SK-N-MC (cell line): Measurements from ENCODE around the gene ARHGAP35.

Experiments
- DNase-seq: peaks from one replicate; pipeline ENCODE4 v3.0.0-alpha.2; 2011; ENCODE audit warnings: low read depth, low spot score
- H3K27ac ChIP-seq: fragments of 200-600 bp; sonication (generic); 2 replicates; pipeline ENCODE4 v1.5.1; 2016; ENCODE audit warnings: mixed run types
- H3K36me3 ChIP-seq: fragments of 200-600 bp; sonication (generic); 2 replicates; pipeline ENCODE4 v1.6.1; 2017; ENCODE audit warnings: antibody characterized with exemption, low read length, mixed read lengths; ENCODE audit not compliant: insufficient read depth
- H3K4me3 ChIP-seq: fragments of 200-600 bp; sonication (generic); 2 replicates; pipeline ENCODE4 v1.5.1; 2016
- H3K9ac ChIP-seq: fragments of 200-600 bp; sonication (generic); 2 replicates; pipeline ENCODE4 v1.8.0; 2017; ENCODE audit warnings: mixed run types, mixed read lengths; ENCODE audit not compliant: insufficient read length
- H3K9me3 ChIP-seq: fragments of 200-600 bp; sonication (generic); 2 replicates; pipeline ENCODE4 v1.6.1; 2017; ENCODE audit warnings: low read depth, mild to moderate bottlenecking, antibody characterized with exemption, low read length, moderate library complexity, mixed read lengths
- EZH2 ChIP-seq: fragments of 200-600 bp; sonication (generic); IDR thresholded peaks from one replicate; pipeline ENCODE4 v1.6.1; 2017; ENCODE audit warnings: antibody characterized with exemption
- FOXP2 ChIP-seq: optimal IDR thresholded peaks from 2 replicates; pipeline ENCODE3; 2011; ENCODE audit warnings: mild to moderate bottlenecking, moderate library complexity; ENCODE audit not compliant: insufficient read depth; ENCODE audit errors: extremely low read length, control extremely low read depth
- POLR2AphosphoS5 ChIP-seq: IDR thresholded peaks from 2 replicates; pipeline ENCODE4 v1.6.1; 2012; ENCODE audit warnings: mild to moderate bottlenecking, low read depth, low read length, borderline replicate concordance

The ARHGAP35 gene

DNA sequence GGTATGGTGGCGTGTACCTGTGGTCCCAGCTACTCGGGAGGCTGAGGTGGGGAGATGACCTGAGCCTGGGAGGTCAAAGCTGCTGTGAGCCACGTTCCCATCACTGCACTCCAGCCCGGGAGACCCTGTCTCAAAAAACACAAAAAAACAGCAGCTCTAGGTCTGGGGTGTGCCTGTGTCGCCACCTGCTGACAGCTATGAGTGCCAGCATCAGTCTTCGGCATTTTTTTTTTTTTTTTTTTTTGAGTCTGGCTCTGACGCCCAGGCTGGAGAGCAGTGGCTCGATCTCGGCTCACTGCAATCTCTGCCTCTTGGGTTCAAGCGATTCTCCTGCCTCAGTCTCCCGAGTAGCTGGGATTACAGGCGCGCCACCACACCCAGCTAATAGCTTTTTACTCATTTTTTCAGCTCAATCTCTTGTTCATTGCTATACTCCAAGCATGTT lies 20.3 kb upstream of the ARHGAP35 start:
- H3K27ac ChIP-seq: no peak overlapping the region
- H3K4me3 ChIP-seq: no peak overlapping the region
- H3K9ac ChIP-seq: no peak overlapping the region
- TF ChIP-seq FOXP2: no peak
- no peak for TF ChIP-seq EZH2
- TF ChIP-seq POLR2AphosphoS5: no peak
- DNase-seq: no peak
- H3K9me3 ChIP-seq: no peaks in the 10 kb centered on the region
- H3K36me3 ChIP-seq: peaks cover 25% of the 10 kb centered on the region

DNA sequence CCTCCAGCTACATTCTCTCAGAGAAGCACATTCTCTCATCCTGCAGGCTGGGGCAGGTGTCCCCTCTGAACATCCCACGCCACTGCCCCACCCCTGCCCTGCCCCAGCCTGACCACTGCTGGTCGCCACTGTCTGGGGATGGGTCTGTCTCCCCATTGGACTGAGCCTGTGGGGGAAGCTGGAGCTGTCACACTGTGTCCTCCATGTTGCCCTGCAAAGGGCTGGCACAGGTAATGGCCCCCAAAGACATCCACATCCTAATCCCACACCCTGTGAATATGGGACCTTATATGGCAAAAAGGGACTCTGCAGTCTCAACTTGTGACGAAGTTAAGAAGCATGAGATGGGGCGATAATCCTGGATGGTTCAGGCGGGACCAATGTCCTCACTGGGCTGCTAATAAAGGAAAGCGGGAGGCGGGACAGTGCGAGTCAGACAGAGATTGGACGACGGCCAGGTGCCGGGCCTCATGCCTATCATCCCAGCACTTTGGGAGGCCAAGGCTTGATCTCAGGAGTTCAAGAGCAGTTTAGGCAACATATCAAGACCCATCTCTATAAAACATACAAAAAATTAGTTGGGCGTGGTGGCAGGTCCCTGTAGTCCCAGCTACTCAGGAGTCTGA lies 19.2 kb upstream of the ARHGAP35 start:
- H3K4me3 ChIP-seq: no peak overlapping the region
- no peak for DNase-seq
- H3K9ac ChIP-seq: no peak overlapping the region
- no peak overlapping the region for H3K27ac ChIP-seq
- H3K9me3 ChIP-seq: no peaks in the 10 kb centered on the region
- TF ChIP-seq FOXP2 (no peak), EZH2 (no peak), POLR2AphosphoS5 (no peak)
- peaks cover 25% of the 10 kb centered on the region for H3K36me3 ChIP-seq

DNA sequence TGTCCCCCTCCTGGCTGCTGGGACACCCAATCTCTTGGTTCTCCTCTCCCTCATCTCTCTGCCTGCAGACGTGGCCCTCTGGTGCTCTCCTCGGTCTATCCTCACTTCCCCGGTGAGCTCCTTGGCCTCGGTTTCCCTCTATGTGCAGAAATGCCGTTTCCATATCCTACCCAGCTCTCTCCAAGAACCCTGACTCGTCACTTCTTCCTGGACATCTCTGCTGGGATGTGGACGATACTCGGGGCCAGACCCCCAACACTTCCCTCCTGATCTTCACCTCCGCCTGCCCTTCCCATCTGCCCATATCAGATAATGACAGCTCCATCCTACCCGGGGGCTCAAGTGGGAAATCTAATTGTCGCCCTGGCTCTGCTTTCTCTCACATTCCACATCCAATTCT lies 18.0 kb upstream of the ARHGAP35 start:
- Histone ChIP-seq H3K4me3 (no peak overlapping the region), H3K36me3 (peaks cover 28% of the 10 kb centered on the region), H3K27ac (no peak overlapping the region), H3K9me3 (no peaks in the 10 kb centered on the region), H3K9ac (no peak overlapping the region)
- no peak for TF ChIP-seq POLR2AphosphoS5
- no peak for TF ChIP-seq EZH2
- no peak for TF ChIP-seq FOXP2
- no peak for DNase-seq

- no peak for TF ChIP-seq EZH2
- no peak for TF ChIP-seq POLR2AphosphoS5
- no peak for TF ChIP-seq FOXP2
- Histone ChIP-seq H3K4me3 (no peak overlapping the region), H3K9ac (no peak overlapping the region), H3K36me3 (peaks cover 23% of the 10 kb centered on the region), H3K27ac (no peak overlapping the region), H3K9me3 (no peaks in the 10 kb centered on the region)
- DNase-seq: no peak
Observed at GRCh38 chr19:46844067-46844489, 16.7 kb upstream of the ARHGAP35 start.

DNA sequence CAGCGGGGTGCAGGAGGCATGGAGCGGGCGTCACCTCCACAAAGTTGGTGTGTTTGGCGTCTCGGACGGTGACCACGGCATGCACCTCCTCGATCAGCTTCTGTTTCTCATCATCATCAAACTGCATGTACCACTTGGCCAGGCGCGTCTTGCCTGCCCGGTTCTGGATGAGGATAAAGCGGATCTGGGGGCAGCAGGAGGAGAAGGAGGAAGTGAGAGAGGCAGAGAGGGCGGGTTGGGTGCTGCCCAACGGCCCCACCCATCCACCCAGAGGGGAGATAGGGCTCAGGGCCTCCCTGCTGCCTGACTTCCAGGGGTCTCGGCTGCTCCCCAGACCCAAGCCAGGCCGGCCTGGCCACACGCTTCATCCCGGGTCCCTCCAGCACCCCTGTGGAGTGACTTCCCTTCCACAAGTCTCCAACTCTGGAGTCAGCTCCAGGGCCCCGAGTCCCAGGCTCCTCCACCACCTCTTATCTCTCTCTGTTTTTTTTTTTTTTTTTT lies 14.8 kb upstream of the ARHGAP35 start:
- no peak for DNase-seq
- H3K4me3 ChIP-seq: no peak overlapping the region
- no peak overlapping the region for H3K27ac ChIP-seq
- no peak for TF ChIP-seq FOXP2
- TF ChIP-seq EZH2: no peak
- no peak for TF ChIP-seq POLR2AphosphoS5
- H3K9ac ChIP-seq: no peak overlapping the region
- H3K9me3 ChIP-seq: no peaks in the 10 kb centered on the region
- H3K36me3 ChIP-seq: peaks cover 12% of the 10 kb centered on the region

GRCh38 chr19:46847528-46847927 lies 13.3 kb upstream of the ARHGAP35 start:
- DNase-seq: no peak
- TF ChIP-seq FOXP2: no peak
- no peak for TF ChIP-seq EZH2
- TF ChIP-seq POLR2AphosphoS5: no peak
- H3K4me3 ChIP-seq: no peak overlapping the region
- H3K9ac ChIP-seq: no peak overlapping the region
- no peaks in the 10 kb centered on the region for H3K9me3 ChIP-seq
- no peak overlapping the region for H3K27ac ChIP-seq
- H3K36me3 ChIP-seq: peaks cover 9% of the 10 kb centered on the region

DNA sequence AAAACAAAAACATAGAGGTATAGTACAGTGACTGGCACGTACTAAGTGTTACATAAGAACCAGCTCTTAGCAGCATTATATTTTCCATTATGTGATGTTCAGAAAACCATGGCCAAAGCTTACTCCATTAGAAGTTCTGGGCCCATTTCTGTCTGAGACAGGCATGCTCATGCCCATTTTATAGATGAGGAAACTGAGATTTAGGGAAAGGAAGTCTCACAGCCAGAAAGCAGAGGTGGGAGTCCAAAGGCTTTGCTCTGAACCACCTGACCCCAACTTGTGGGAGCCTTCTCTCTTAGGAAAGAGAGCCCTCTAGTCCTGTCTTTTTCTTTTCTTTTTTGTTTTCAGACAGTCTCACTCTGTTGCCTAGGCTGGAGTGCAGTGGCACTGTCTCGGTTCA lies 12.4 kb upstream of the ARHGAP35 start:
- no peak for TF ChIP-seq FOXP2
- no peak for TF ChIP-seq EZH2
- TF ChIP-seq POLR2AphosphoS5: no peak
- Histone ChIP-seq H3K9me3 (no peaks in the 10 kb centered on the region), H3K27ac (no peak overlapping the region), H3K4me3 (no peak overlapping the region), H3K36me3 (peaks cover 9% of the 10 kb centered on the region), H3K9ac (no peak overlapping the region)
- no peak for DNase-seq

GRCh38 chr19:46849610-46850009 lies 11.2 kb upstream of the ARHGAP35 start:
- Histone ChIP-seq H3K27ac (peak overlapping the region; percentile 50; the same call in 1 of the 2 replicates), H3K36me3 (peaks cover 4% of the 10 kb centered on the region), H3K9ac (peak overlapping the region; percentile 98), H3K4me3 (peak overlapping the region; percentile 100), H3K9me3 (no peaks in the 10 kb centered on the region)
- DNase-seq: no peak
- no peak for TF ChIP-seq FOXP2
- TF ChIP-seq EZH2: no peak
- TF ChIP-seq POLR2AphosphoS5: no peak
